ENCODE data around the gene TAGLN2.

TAGLN2 gene

DNA sequence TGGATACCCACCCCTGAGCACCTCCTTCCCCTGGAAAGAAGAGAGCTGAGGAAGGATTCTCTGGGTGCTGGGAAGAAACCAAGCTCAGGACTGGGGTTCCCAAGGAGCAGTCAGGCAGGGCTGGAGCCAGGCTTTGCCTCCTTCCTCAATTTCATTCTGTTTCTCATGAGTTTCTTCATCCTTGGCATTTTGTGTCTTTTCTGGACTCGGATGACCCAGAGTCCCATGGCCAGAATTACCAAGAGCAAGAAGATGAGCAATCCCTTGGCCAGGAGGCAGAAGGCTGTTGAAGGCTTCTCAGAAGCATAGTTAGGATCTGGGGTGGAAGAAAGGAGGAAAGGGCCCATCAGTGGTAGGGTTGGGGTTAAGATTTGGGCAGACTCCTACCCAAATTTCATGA, 26.2 kb upstream of the TAGLN2 start:
- DNase-seq (ENCODE audit: insufficient read length, low spot score) (no peak), FAIRE-seq (no peak)
- TF ChIP-seq PAX5 (IDR thresholded peaks at IDR 0.05; ENCODE audit: insufficient read depth, low read length, severe bottlenecking), result no peak
- no peak for TF ChIP-seq SPI1 (IDR thresholded peaks at IDR 0.05; ENCODE audit: low read depth, low read length)

DNA sequence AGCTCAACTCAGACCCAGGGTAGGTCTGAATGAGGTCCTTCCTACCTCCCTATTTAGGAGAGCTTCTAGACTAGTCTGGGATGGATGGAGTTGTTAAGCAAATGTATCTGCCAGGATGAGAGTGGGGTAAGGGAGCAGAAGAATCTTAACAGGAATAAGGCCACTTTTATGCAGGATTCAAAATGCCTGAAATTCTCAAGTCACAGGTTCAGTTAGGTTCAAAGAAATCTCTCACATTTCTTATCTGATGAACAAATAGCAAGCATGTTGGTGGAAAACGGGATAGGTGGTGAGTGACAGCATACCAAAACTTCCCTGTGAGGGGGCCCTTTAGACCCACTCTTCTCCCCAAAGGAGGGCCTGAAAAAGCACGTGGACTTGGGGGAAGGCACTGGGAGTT, 25.7 kb upstream of the TAGLN2 start:
- TF ChIP-seq POU2F2 (IDR thresholded peaks at IDR 0.05; ENCODE audit: low read depth, low read length) (no peak), POLR2AphosphoS5 (IDR thresholded peaks at IDR 0.05; ENCODE audit: low read depth, low read length) (no peak), TAF1 (IDR thresholded peaks at IDR 0.05; ENCODE audit: low read depth, low read length) (no peak), POLR2A (IDR thresholded peaks at IDR 0.05; ENCODE audit: low read depth, low read length) (no peak), PAX5 (IDR thresholded peaks at IDR 0.05; ENCODE audit: insufficient read depth, low read length, severe bottlenecking) (no peak), SPI1 (IDR thresholded peaks at IDR 0.05; ENCODE audit: low read depth, low read length) (no peak)
- DNase-seq (ENCODE audit: insufficient read length, low spot score), result no peak
- no peak for FAIRE-seq

DNA sequence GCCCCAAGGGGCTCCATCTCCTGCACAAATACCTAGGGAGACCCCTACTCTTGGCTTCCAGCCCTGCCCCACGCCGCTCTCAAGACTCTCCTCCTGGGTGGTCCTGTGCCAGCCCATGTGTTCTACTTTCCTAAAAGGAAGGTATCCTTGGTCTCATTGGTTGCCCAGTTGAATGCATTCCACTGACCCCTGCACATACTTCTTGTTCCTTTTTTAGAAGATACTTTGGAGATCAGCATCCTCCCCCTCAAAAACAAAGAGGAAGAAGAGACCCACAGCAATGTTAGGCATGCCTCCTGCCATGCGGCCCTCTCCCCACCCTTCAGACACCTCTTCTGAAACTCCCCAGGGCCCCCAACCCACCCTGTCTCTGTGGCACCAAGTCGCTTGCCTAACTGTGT, 24.7 kb upstream of the TAGLN2 start:
- no peak for TF ChIP-seq POLR2A (IDR thresholded peaks at IDR 0.05; ENCODE audit: low read depth, low read length)
- TF ChIP-seq PAX5 (IDR thresholded peaks at IDR 0.05; ENCODE audit: insufficient read depth, low read length, severe bottlenecking), result no peak
- TF ChIP-seq TAF1 (IDR thresholded peaks at IDR 0.05; ENCODE audit: low read depth, low read length), result no peak
- TF ChIP-seq POU2F2 (IDR thresholded peaks at IDR 0.05; ENCODE audit: low read depth, low read length), result no peak
- no peak for TF ChIP-seq SPI1 (IDR thresholded peaks at IDR 0.05; ENCODE audit: low read depth, low read length)
- TF ChIP-seq POLR2AphosphoS5 (IDR thresholded peaks at IDR 0.05; ENCODE audit: low read depth, low read length), result no peak
- DNase-seq (ENCODE audit: insufficient read length, low spot score) (no peak), FAIRE-seq (no peak)

DNA sequence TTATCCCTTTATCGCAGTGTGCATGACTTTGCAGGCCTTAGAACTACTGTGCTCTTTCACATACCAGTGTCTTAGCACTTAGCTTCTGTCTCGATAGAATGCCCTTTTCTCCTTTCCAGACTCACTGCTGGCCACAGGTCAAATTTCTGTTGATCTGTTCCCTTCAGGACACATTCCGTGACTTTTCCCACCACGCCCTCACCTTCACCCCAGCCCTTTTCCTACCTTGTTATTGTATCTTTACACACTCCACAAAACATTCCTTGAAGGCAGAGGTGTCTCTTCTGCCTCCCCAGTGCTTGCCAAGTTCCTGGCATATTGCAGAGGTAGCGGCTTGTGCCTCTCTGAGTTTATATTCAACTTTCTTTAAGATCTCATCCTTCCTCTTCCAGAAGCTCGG, 23.8 kb upstream of the TAGLN2 start:
- TF ChIP-seq PAX5 (IDR thresholded peaks at IDR 0.05; ENCODE audit: insufficient read depth, low read length, severe bottlenecking) (no peak), TAF1 (IDR thresholded peaks at IDR 0.05; ENCODE audit: low read depth, low read length) (no peak), POU2F2 (IDR thresholded peaks at IDR 0.05; ENCODE audit: low read depth, low read length) (no peak), SPI1 (IDR thresholded peaks at IDR 0.05; ENCODE audit: low read depth, low read length) (no peak), POLR2AphosphoS5 (IDR thresholded peaks at IDR 0.05; ENCODE audit: low read depth, low read length) (no peak)
- no peak for FAIRE-seq
- DNase-seq (ENCODE audit: insufficient read length, low spot score), result no peak

DNA sequence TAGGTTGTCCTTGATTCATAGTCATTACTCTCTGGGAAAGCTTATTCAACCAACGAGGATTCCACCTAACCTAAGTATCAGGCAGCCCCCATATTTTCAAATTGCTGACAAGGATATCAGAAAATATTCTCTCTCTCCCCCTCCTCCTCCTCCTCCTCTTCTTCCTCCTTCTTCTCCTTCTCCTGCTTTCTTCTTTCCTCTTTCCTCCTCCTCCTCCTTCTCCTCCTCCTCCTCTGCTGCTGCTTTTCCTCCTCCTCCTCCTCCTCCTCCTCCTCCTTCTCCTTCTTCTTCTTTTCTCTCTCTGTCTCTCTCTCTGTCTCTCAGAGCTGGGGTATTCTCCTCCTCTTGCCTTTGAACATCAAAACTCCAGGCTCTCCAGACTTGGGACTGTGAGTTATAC, 22.6 kb upstream of the TAGLN2 start:
- FAIRE-seq (no peak), DNase-seq (ENCODE audit: insufficient read length, low spot score) (no peak)
- no peak for TF ChIP-seq PAX5 (IDR thresholded peaks at IDR 0.05; ENCODE audit: insufficient read depth, low read length, severe bottlenecking)
- no peak for TF ChIP-seq POLR2AphosphoS5 (IDR thresholded peaks at IDR 0.05; ENCODE audit: low read depth, low read length)
- no peak for TF ChIP-seq POLR2A (IDR thresholded peaks at IDR 0.05; ENCODE audit: low read depth, low read length)
- TF ChIP-seq POU2F2 (IDR thresholded peaks at IDR 0.05; ENCODE audit: low read depth, low read length), result no peak
- TF ChIP-seq SPI1 (IDR thresholded peaks at IDR 0.05; ENCODE audit: low read depth, low read length), result no peak
- no peak for TF ChIP-seq TAF1 (IDR thresholded peaks at IDR 0.05; ENCODE audit: low read depth, low read length)

DNA sequence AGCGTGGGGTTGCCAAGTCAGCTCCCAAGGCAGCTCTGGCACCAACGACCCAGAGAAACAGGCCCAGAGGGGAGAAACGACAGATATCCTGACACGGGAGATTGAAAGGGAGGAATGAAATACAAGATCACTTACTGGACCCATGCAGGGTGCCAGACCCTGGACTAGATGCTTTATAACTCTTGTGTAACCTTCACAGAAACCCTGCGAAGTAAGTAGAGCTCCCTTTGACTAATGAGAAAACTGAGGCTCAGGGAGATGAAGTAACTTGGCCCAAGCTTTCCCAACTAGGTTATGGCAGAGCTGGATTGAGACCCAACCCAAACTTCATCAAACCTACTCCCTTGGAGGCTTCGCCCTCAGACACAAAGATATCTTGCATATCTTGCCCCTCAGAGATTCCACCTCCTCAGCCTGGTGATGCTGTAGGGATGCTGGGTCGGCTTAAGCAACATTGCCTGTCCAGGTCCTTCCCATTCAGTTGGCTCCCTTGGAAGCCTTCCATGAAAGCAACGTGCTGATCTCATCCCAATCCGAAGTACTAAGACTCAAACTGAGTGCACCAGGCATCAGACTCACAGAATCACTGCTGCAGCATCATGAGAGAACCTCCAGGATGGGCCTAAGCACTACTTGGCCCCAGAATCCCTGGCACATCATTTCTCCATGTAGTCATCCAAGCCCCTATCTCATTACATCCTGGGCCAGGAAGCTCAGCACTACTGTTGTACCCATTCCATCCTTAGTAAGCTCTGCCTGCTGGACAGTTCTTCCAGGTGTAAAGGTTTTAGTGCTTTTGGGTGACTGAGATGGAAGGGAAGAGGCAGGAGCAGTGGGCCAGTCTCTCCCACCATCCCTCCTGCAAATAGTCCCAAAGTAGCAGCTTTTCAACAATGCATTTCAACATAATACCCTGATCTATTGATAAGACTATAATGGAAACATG, 21.2 kb upstream of the TAGLN2 start:
- no peak for TF ChIP-seq POLR2AphosphoS5 (IDR thresholded peaks at IDR 0.05; ENCODE audit: low read depth, low read length)
- TF ChIP-seq TAF1 (IDR thresholded peaks at IDR 0.05; ENCODE audit: low read depth, low read length), result no peak
- TF ChIP-seq SPI1 (IDR thresholded peaks at IDR 0.05; ENCODE audit: low read depth, low read length), result no peak
- TF ChIP-seq POU2F2 (IDR thresholded peaks at IDR 0.05; ENCODE audit: low read depth, low read length), result no peak
- TF ChIP-seq PAX5 (IDR thresholded peaks at IDR 0.05; ENCODE audit: insufficient read depth, low read length, severe bottlenecking), result no peak
- no peak for TF ChIP-seq POLR2A (IDR thresholded peaks at IDR 0.05; ENCODE audit: low read depth, low read length)
- DNase-seq (ENCODE audit: insufficient read length, low spot score) (no peak), FAIRE-seq (no peak)

DNA sequence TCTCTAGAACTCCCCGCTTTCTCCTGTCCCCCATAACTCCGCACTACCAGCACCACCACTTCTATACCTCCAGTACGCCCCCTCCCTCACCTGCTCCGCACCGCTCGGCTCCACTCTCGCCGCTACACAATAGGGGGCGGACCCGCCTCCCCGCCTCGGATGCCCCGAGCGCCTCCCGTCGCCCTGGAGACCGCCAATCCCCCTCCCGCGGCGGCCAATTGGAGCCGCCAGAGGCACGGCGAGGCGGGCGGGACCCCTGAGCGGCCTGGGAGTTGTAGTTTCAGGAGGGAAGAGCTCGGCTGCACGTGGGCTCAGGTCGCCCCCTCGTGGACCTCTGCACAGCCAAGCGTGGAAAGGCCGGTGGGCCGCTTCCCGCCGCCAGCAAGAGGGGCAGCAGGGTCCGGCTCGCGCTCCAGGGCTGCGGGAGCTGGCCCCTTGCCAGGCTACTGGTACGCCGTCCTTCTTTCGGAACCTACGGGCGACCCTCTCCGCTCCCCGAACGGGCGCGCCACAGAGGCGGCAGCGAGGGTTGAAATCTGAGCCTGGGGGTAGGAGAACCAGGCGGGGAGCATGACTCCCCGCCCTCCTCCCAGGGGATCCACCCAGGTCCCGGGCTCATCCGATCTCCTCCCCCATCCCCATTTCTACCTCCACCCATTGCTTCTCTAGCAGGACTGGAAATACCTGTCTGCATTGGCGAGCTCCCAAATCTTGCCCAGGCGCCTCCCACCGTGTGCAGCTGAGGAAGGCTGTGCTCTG, 20.4 kb upstream of the TAGLN2 start, which contains the start of gene IGSF9:
Gene IGSF9 (minus strand): TSS at position 131 of the 759 bp plus-strand sequence. CDS start 2,159 bp downstream, outside the sequence.
- FAIRE-seq (no peak), DNase-seq (ENCODE audit: insufficient read length, low spot score) (no peak)
- TF ChIP-seq POLR2AphosphoS5 (IDR thresholded peaks at IDR 0.05; ENCODE audit: low read depth, low read length) (no peak), PAX5 (IDR thresholded peaks at IDR 0.05; ENCODE audit: insufficient read depth, low read length, severe bottlenecking) (no peak), POU2F2 (IDR thresholded peaks at IDR 0.05; ENCODE audit: low read depth, low read length) (no peak), POLR2A (IDR thresholded peaks at IDR 0.05; ENCODE audit: low read depth, low read length) (no peak), SPI1 (IDR thresholded peaks at IDR 0.05; ENCODE audit: low read depth, low read length) (no peak), TAF1 (IDR thresholded peaks at IDR 0.05; ENCODE audit: low read depth, low read length) (no peak)

DNA sequence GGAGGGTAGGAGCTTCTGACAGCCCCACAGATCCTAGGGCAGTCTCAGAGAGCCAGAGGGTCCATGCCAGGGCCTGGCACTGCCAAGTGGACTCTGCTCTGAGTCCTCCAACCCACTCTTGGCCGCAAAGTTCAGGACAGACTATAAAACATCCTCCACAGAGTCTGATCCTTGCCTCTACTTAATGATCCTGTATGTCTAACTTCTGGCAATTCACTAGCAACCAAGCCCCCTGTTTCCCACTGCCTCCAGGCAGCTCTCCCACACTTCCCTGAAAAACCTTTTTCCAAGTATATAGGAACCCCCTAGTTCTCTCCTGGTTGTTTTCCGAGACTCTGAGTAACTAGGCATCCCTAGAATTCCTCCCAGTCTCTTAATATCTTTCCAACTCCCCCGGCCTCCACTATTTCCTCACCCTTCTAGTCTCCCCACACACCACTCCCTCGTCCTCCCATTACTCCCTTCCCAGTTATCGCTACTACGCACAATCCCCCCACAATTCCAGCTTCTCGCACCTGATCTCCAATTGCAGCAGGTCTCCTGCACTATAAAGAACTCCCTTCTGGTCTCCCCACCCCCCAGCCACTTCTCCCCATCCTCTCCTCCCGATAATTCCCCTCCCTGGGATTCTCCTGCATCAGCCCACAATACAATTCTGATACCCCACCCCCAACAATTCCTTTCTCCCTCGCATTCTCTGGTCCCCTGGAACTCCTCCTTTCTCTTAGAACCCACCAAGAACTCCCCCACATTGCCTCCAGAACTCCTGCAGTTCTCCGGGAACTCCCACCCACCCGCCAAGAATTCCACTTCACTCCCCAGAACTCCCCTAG, 19.5 kb upstream of the TAGLN2 start:
- TF ChIP-seq SPI1 (IDR thresholded peaks at IDR 0.05; ENCODE audit: low read depth, low read length) (no peak), POLR2AphosphoS5 (IDR thresholded peaks at IDR 0.05; ENCODE audit: low read depth, low read length) (no peak), POLR2A (IDR thresholded peaks at IDR 0.05; ENCODE audit: low read depth, low read length) (no peak), PAX5 (IDR thresholded peaks at IDR 0.05; ENCODE audit: insufficient read depth, low read length, severe bottlenecking) (no peak), TAF1 (IDR thresholded peaks at IDR 0.05; ENCODE audit: low read depth, low read length) (no peak), POU2F2 (IDR thresholded peaks at IDR 0.05; ENCODE audit: low read depth, low read length) (no peak)
- no peak for FAIRE-seq
- DNase-seq (ENCODE audit: insufficient read length, low spot score), result no peak

Measured in GM12891 (cell line).